VCaP (cell line): Measurements from ENCODE around the gene FAM180A.

ENCODE experiments used
- H3K27ac ChIP-seq: fragments of 450-650 bp; 2 replicates; pipeline ENCODE4 v1.5.1; 2017
- TF ChIP-seq, protein P1 (sequence below): fragments of 450-650 bp; conservative IDR thresholded peaks from 2 replicates; pipeline ENCODE4 v1.5.1; 2017; ENCODE audit warnings: mild to moderate bottlenecking, moderate library complexity

Gene FAM180A

GRCh38 chr7:135761751-135762488 is 13.3 kb upstream of the FAM180A start:
- TF ChIP-seq, protein P1, sequence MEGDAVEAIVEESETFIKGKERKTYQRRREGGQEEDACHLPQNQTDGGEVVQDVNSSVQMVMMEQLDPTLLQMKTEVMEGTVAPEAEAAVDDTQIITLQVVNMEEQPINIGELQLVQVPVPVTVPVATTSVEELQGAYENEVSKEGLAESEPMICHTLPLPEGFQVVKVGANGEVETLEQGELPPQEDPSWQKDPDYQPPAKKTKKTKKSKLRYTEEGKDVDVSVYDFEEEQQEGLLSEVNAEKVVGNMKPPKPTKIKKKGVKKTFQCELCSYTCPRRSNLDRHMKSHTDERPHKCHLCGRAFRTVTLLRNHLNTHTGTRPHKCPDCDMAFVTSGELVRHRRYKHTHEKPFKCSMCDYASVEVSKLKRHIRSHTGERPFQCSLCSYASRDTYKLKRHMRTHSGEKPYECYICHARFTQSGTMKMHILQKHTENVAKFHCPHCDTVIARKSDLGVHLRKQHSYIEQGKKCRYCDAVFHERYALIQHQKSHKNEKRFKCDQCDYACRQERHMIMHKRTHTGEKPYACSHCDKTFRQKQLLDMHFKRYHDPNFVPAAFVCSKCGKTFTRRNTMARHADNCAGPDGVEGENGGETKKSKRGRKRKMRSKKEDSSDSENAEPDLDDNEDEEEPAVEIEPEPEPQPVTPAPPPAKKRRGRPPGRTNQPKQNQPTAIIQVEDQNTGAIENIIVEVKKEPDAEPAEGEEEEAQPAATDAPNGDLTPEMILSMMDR: no peak
- H3K27ac ChIP-seq: no peak overlapping the region

DNA sequence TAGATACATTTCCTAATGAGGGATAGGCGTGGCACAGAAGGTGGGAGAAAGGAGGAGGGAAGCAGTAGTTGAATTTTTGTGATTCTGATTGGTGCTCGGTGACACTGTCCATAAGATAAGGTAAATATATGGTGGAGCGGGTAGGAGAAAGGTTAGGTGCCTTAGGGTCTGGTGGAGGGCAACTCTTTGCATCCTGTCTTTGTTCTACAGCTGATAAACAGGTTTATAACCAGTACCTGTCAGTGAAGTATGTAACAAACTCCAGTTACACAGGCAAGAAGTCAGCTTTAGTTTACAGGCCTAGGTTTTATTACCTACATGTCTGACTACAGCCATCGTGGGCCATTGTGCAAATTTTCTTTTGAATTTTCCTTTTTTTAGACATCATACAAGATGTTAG is 10.9 kb upstream of the FAM180A start:
- TF ChIP-seq, protein P1: no peak
- no peak overlapping the region for H3K27ac ChIP-seq

GRCh38 chr7:135758531-135758932 is 9.9 kb upstream of the FAM180A start:
- TF ChIP-seq, protein P1: no peak
- H3K27ac ChIP-seq: no peak overlapping the region

DNA sequence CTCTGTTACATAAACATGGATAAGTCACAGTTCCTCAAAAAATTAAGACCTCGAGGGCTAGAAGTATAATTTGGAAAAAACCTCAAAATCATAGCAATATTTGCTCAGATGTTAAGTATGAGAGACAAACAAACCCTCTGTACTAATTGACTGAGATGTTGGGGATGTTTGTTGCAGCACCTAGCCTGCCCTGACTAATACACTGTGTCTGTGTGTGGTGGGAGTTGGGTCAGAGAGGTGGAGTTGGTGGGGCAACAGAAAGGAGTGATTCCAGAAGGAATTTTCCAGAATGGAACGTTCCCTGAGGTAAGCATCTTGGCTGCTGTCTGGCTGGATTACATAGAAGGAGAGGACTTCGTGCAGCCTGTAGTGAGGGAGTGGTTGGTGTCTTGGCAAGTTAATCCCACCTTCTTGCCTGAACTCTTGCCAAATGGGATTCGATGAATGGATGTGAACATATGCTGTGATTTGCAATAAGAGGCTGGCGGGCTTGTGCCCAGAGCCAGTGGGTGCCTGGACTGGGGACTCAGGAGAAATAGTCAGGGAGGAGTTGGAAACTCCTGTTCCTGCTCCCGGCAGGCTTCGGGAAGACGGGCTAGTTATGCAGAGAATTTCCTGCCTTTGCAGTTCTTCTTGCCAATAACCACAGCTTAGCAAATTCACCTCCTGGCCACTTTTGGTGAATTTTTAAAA is 9.3 kb upstream of the FAM180A start:
- H3K27ac ChIP-seq: no peak overlapping the region
- TF ChIP-seq, protein P1: no peak

DNA sequence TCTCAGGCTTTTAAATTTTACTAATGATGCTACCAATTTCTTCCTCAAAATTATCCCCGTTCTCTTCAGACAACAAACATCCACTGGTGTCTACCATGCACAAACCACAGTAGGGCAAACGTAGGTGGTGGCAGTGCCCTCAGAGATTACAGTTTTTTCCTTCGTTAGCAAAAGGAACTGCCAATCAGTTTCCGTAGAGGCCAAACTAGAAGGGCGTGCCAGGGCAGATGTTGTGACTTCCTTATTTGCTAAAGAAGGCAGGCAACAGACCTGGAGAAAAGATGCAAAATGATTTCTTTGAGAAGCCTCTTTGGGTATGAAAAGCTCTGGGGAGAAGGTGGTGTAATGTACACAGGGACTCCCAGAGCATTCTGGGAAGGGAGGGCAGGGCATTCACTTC is 7.6 kb upstream of the FAM180A start:
- TF ChIP-seq, protein P1: no peak
- no peak overlapping the region for H3K27ac ChIP-seq

DNA sequence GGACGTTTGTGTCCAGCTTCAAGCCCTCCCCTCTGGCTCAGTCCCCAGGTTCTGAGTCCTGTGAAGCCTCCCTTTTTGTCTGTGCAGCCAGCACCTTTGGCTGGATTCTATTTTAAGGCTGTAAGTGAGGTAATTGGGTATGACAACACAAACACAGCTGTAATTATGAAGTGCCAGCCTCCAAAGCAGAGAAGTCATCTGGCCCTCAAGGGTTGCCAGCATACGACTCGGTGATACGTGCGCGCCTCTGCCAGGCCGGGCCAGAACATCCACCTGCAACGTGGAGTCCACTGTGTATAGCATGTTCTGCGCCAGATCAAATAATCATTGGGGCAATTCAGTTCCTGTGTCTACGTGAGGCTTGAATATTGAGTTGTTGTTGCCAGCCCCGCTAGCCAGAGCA is 6.7 kb upstream of the FAM180A start:
- H3K27ac ChIP-seq: no peak overlapping the region
- TF ChIP-seq, protein P1: no peak

DNA sequence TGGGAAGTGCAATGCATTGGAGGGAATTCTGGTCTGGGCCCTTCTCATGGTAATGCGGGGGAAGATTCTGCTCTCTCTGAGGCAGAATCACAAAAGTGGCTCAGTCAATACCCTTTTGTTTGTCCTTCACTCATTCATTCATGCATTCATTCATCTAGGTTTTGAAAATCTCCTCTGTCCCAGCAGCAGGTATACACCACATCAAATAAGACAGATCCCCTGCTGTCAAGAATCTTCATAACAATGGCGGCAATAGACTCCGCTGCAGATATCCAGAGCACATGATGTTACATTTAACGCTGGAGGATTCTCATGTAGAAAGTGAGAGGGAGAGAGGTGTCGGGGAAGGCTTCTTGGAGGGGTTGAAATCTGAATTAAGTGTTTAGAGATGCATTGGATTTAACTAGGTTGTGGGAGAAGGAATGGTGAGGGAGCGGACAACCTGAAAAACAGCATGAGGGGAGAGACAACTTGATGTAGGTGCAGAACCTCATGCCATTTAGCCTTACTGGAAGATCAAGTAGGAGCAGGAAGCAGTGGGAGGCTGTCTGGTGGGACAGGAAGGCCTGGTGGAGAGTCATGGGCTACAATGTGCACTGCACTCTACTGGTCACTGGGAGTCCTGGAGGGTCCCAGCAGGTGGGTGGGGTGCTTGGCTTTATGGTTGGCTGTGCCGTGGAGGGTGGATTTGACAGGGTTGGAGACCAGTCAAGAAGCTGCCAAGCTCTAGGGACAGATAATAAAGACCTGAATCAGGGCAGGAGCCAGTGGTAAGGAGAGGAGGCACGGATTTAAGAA is 5.2 kb upstream of the FAM180A start:
- H3K27ac ChIP-seq: no peak overlapping the region

More for the DNA sequence above, 5.2 kb upstream of the FAM180A start:
- TF ChIP-seq, protein P1: no peak
